Stimulated activated naive CD4-positive, alpha-beta T cell (primary cell): ENCODE data around the gene FMO2.
"Not testable (repeated sequence)": the region's sequence is repeated elsewhere in the genome, so short reads cannot be mapped to it uniquely, and the experiment has no call there.

Source experiments
- DNase-seq, 6 experiments: peaks; one replicate each; lab custom pipeline; 2025; lab: John Stamatoyannopoulos, UW

The FMO2 gene

DNA sequence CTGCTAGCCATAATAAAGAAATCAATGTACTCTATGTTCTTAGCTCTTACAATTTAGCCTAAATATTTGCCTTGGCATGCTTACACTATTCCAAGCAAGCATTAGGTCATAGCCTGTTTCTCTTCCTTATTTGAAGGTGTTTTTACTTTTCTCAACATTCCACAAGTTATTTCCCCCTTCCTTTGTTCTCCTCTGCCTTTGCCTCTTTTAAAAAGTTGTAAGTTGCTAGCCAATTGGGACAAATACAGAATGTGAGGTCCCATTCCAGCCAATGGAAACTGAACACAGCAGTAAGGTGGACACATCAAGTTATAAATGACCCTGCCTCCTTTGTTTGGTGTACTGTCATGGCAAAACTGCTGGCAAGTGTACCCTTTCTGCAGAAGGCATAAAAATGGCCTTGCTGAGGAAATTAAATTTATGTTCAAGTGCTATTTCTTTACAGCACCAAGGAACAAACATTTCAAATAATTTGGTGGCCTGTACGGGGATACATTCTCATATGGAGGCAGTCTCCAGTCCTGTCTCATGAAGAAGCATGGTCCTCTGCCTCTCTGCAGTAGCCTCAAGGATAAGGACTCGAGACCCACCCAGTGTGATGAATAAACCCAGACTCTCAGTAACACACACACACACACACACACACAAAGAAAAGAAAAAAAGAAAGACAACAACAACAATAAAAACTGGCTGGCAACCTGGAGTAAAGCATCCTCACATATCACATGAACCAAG is 34.4 kb downstream of the FMO2 start:
- no peak for DNase-seq

DNA sequence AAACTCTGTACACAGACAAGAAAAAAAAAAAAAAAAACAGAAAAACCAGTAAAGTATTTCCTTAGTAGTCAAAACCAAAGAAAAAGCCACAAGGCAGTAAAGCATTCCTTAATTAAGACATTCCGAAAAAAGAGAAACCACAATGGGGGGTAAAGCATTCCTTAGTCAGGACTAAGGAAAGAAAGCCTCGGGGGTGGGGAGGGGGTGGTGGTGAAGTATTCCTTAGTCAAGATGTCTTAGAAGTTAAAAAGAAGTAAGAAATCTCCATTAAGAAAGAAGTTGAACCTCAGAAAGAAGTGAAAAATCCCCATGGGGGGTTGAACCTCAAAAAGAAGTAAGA is 35.0 kb downstream of the FMO2 start:
- no peak for DNase-seq

DNA sequence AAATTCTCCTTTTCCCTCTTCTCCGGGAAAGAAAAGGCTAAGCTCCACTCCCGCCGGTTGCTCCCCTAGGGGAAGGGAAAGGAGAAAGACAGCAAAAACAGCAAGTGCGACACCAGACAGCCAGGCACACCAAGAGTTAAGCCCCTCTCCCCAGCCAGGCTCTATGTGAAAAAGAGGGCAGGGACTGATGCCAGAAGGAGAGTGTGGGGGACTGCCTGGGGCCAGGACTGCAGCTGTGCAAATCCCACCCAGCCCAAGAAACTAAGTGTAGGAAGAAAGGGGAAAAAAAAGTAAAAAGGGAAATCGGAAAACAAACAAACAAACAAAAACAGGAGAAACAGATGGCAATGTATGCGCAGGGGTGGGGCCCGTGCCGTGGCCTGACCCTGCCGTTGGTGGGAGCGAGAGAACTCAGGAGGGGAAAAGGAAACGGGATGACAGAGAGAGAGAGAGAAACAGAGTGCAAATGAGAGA is 35.5 kb downstream of the FMO2 start:
- no peak for DNase-seq

DNA sequence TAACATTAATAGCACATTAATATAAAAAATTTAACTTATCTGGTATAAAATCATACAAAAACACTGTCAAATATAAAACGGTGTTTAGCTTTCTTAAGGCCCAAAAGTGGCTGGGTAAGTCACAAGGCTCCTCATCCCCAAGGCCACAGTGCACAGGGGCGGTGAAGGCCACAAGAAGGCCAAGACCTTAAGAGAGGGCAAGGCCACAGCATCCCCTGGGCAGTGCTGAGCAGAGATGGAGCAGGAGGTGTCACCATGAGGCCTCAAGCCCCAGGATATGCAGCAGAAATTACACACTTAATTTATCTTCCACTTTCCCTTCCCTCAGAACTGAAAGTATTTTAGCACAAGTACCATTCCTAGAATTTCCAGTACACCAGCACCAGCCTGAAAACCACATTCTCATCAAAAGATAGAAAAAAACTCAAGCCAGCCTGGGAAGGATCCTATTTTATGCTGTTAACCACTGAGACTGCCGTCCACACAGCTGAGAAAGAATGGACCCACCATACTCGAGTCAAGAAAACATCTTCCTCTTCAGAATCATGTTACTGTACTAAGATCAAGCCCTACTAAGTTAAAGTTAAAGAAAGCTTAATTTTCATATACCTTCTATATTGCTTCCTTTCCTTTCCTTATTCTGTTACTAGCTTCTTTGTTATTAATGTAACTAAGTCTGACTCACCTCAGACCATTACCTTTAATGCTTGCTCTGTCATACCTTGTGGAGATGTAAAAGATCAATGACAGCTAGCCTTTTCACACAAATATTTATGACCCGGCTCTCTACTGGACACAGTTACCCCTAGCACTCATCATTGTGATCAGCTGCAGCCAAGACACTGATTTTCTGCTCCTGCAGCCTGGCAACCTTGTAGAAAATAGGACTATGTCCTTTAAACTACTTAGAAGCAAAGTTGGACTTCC is 36.8 kb downstream of the FMO2 start:
- DNase-seq = no peak

DNA sequence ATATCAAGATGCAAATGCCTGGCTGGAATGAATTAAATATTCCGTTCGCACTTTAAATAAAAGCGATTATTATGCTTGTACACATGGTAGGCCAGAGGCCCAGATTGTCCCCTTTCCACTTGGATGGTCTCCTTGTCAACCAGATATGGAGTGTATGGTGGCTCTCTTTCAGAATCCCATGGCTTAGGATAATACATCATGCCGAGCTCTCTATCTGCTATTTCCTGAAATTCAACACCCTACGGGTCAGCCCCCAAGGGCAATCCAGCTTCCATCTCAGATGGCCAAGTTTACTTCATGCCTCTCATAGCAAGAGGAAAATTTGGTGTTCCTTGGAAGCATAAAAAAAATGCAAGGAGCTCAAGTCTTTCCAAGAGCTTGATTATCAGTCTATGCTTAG is 37.8 kb downstream of the FMO2 start:
- no peak for DNase-seq

DNA sequence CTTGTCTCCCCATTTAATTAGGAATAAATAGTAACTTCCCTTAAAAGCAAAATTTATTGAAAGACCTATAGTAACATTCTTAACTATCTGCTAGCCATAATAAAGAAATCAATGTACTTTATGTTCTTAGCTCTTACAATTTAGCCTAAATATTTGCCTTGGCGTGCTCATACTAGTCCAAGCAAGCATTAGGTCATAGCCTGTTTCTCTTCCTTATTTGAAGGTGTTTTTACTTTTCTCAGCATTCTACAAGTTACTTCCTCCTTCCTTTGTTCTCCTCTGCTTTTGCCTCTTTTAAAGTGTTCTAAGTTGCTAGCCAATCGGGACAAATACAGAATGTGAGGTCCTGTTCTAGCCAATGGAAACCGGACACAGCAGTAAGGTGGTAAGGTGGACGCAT is 39.2 kb downstream of the FMO2 start:
- DNase-seq = not testable (repeated sequence)

DNA sequence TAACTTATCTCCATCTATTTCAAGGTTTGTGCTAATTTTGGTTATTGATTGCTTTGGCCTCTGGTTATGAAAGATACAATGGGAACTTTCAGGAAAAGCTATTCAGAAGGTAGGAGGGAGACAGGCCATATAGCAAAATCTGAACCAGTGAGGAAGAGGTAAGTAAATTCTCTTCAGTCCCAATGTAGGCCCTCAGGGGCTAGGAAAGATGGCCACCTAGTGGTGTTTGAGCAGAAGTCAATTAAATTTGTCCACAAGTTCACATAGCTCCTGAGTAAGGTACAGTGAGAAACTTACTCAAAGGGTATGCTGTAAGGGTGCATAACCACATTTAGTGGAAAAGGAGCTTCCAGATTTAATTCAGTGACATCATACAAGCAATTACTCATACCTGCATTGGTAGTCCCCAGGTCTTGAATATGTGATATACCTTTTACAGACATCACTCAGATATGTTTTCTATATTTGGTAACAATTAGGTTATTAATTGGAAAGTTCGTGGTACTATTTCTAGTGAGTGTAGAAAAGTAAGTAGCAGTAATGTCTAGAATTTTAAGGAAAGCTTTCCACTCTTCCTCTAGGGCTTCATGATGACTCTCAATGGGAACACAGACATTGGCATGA is 41.8 kb downstream of the FMO2 start:
- DNase-seq = peak in 1 of 6 experiments; percentile 2

DNA sequence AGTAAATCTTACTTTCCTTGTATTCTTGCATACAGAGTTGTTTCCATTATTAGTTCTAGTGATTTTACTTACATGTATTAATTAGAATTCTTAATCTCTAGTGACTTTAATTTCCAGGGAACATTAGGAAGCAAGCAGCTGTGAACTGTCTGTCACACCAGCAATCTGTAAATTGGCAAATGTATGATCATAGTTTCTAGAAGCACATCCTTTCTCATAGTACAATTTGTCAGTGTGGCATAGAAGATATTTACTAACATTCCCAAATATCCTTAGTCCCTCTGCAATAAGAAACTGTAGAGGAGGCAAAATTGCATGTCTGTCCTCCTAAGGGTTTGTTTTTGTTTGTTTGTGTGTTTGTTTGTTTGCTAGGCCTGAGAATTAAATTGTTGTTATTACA is 46.2 kb downstream of the FMO2 start:
- no peak for DNase-seq

DNA sequence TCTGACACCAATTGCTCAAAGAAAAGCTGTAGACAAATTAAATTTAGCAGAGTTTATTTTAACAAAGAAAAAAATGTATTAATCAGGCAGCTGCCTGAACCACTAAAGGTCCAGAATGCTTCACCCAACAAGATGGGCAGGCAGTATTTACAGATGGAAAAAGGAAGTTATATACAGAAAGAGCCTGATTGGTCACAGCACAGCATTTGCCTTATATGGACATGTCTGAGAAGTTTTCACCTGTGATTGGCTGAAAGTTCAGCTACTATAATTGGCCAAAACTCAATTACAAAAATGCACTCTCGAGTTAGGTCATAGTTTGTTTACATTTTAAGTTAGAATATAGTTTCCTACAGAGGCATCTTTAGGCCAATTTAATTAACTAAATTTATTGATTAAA is 48.1 kb downstream of the FMO2 start:
- DNase-seq = no peak

DNA sequence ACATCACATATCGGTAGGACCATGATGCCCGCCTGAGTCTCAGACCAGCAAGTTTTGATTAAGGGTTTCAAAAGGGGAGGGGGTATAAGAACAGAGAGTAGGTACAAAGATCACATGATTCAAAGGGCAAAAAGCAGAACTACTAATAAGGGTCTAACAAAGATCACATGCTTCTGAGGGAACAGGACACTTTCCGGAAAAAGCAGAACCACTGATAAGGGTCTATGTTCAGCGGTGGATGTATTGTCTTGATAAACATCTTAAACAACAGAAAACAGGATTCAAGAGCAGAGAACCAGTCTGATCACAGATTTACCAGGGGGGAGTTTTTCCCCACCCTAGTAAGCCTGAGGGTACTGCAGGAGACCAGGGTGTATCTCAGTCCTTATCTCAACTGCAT is 51.1 kb downstream of the FMO2 start:
- DNase-seq = not testable (repeated sequence)

DNA sequence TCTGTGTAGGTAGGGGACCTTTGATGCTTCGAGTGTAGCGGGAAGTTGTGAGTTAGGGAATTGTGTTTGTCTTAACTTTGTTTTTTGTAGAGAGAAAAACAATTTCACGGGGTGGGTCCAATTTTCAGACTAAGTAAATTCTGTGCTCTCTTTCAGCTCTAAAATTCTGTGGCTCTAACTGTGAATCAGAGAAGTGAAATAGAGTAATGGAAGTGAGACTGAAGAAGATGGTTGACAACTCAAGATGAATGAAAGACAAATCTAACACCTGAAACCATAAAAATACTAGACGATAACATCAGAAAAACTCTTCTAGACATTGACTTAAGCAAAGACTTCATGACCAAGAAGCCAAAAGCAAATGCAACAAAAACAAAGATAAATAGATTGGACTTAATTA is 58.8 kb downstream of the FMO2 start:
- no peak for DNase-seq

DNA sequence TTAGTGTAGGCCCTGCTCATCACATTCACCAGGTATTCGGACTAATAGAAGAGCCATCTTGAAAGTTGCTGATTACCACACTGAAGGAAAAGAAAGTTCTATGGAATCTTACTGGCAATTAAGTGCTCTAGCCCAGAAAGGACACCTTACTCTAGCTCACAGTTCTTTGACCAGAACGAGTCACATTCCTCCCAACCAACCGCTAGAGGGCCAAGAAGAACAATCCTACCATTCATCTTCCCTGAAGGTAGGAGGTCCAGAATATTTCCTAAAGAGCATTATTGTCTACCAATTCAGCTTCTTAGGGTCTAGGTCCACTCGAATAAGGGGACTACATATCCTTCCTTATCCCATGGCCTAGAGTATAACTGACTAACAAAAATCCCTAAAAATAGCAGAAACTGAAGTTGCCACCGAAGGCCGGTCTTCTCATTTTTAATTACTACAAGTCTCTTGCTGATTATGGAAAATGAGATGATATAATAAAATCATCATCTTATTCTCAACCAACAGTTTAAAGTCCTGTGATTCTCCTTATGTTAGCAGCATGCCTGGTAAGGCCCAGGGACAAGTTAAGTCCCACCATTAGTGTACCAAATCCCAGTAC is 60.5 kb downstream of the FMO2 start:
- DNase-seq = peak in 4 of 6 experiments; percentile 4 to 17 (median 8)

DNA sequence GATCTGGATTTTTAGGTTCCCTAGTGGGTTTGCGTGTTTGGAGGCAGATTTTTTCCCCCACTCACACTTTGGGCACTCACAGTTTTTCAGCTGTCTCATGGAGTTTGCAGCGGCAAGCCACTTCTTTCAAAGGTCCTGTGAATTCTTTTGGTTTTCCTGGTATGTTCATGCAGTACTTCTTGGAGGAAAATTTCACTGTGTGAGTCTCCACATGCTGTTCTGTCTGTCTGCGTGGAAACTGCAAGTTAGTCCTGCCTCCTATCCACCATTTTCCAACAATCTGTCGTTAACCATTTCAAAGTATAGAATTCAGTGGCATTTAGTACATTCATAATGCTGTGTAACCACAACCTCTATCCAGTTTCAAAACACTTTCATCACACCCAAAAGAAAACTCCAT is 62.4 kb downstream of the FMO2 start:
- no peak for DNase-seq

DNA sequence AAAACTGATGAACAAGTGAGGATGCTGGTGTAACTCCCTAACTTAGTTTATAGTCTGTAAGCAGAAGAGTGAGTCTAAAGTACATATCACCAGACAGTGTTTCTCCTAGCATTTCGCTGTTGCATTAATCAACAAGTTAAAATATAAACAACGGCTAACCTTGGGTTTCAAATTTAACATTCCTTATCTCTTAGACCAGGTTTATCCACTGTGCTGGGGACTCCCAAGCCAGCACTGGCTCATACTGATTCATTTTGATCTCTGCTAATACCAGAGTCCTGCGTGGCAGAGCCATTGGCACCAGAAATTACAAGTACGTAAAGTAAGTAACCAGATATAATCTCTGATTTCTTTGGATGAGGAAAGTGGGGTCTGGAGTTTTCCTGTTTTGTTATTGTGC is 63.2 kb downstream of the FMO2 start, which contains the start of gene FMO1:
Gene FMO1, plus strand, starts transcription at position 193 of the 400 bp plus-strand sequence. CDS start 9,594 bp downstream, outside the sequence.
- no peak for DNase-seq

DNA sequence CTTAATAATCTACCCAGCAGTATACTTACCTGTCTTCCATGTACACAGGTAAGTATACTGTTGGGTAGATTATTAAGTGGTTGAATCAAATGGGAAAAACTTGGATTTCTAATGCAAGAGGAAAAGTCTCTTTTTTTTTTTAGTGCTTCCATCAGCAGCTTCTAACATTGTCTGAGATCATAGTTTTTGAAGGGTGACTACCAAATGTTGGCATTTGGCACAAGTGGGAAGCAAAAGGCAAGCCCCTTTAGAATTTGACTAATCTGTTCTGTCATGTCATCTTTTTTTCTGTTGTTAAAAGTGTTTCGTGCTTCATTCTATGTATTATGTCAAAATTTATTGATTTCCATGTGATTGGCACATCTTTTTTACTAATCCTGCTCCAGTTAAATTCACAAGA is 63.7 kb downstream of the FMO2 start:
- DNase-seq = no peak

DNA sequence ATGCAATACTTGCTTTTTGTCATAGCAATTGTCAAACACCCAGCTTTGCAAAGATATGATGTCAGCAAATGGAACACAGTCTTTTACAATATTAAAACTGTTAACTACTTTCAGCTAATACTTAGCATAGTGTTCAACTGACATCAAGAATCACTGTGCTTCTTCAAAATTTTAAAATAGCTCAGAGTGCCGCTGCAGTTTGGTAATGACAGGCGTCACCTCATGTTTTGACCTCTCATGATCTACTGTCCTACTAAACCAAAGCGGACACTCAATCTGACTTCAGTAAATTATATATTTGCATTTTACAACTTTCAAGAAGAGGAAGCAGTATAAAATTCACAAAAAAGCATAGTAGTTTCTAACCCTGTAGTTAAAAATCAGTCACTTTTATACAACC is 65.2 kb downstream of the FMO2 start:
- no peak for DNase-seq

DNA sequence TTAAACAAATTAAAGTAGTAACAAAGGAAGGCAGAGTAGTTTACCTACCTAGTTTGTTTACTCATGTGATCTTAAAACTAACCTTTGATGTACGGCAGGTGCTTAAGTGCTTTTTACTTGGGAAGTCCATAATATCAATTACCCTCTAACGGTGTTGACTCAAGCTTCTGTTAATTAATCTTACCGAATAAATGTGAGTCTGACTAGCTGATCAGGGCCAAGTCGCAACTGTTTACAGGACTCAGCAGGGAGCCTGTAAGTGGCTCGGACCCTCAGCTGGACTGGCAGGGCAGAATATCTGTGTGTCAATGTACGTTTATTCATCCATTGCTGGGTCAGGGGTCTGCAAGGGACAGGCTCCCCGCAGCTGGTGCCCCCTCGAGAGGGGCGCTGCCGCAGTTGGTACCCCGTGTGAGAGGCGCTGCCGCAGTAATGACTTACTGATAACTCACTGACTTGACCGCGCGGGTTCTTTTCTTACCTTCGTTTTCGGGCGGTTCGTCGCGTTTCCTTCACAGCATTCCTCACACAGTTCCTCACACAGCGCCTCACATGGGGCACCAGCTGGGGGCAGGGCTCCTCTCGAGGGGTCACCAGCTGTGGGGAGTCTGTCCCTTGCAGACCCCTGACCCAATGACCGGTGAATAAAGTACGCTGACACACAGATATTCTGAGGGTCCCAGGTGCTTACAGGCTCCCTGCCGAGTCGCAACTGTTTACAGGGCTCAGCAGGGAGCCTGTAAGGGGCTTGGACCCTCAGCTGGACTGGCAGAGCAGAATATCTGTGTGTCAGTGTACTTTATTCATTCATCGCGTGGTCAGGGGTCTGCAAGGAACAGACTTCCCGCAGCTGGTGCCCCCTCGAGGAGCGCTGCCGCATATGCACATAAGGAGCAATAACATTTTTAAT is 66.2 kb downstream of the FMO2 start:
- peak in 1 of 6 experiments; percentile 4 for DNase-seq

DNA sequence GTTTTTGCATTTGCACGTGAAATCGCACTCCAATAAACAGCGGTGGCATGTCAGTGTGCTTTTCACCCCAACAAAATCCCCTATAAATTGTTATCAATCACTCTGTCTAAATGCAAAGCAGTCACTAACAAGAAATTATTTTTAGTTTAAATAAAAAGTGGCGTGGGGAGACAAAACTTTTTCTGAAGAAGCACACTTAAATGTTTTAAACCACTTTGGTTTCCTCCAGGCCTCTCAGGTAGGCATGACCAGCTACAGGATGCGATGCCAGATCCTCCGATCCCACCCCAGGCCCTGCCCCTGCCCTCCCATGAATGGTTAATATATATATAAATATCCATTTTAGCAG is 66.8 kb downstream of the FMO2 start:
- no peak for DNase-seq

DNA sequence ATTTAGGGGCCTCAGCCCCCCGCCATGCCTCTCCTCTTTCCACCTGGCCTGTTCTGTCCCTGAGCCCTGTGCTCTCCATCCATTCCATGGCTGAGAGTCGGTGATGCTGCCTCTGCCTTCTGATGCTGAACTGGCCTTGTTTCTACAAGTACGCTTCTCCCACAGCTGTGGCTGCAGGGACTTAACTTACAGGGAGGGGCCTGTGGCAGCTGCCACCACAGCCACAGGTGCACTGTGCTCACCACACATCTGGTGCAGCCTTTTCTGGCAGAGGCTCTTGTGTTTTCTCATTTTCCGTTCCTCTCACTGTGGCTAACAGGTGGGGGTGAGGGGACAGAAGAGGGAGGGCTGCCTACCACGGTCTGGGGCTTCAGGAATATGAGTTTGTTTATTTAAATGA is 67.4 kb downstream of the FMO2 start:
- DNase-seq = no peak

DNA sequence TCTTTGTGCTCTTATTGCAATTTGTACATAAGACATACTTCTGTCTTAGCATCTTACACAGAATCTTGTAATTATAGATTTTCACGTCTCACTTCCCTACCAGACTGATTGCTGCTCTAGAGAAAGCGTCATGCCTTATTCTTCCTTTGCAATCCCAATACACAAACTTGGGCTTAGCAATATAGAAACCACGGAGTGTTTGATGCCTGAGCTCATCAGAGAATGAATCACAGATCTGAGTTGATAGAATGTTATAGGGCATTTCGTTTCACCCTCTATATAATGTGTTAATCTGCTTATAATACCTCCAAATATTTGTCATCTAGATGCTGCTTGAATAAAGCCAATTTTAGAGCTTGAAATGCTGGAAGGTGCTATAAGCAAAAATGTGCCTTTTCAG is 69.8 kb downstream of the FMO2 start:
- DNase-seq = no peak

DNA sequence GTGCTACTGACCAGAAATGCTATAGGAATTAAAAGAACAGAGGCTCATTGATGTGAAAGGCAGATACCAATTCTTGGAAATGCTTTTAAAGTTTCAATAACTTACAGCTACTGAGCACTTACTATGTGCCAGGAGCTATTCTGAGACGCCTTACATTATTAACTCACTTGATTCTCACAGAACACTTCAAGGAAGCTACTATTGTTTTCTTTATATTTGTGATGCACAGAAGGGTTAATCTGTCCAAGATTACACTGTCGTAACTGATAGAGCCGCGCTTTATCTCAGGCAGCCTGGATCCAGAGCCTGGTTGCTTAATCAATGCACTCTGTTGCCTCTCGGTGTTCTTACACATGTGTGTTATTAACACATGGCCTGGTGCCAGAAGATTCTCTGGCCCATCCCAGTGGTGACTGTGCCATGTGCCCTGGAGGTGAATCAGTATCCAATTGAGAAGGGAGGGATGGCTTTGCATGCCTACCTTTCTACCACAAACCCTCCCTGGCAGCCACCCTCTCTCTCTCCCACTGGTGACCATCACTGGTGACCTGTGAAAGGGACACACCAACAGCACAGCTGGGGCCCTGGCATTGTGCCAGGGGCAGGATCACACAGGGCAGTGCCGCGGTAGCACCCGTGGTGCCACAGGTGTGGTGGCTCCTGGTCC is 72.0 kb downstream of the FMO2 start:
- DNase-seq = no peak
